Neutrophil (primary cell): ENCODE measurements around the gene ACP1.

Experiments
- H3K27ac ChIP-seq: fragments of 200-600 bp; sonication (generic); 2 replicates; pipeline ENCODE4 v1.5.1; 2016; ENCODE audit warnings: mild to moderate bottlenecking, moderate library complexity
- H3K27me3 ChIP-seq: fragments of 200-600 bp; sonication (generic); 2 replicates; pipeline ENCODE4 v1.6.0; 2016; ENCODE audit warnings: mild to moderate bottlenecking
- H3K36me3 ChIP-seq: fragments of 200-600 bp; sonication (generic); 2 replicates; pipeline ENCODE4 v1.5.1; 2017
- H3K4me1 ChIP-seq, 2 experiments: fragments of 200-600 bp in 1 of 2; sonication (generic) in 1 of 2; 1 replicate in 1 of 2; 2 replicates in 1 of 2; pipeline versions ENCODE4 v1.5.1 to v1.6.1; 2013 to 2016; ENCODE audit warnings: low read depth in 1 of 2, low read length in 1 of 2, mild to moderate bottlenecking in 1 of 2, moderate library complexity in 1 of 2; ENCODE audit not compliant: control insufficient read depth in 1 of 2, insufficient read depth in 1 of 2
- H3K4me3 ChIP-seq, 2 experiments: fragments of 200-600 bp in 1 of 2; sonication (generic) in 1 of 2; 1 replicate in 1 of 2; 2 replicates in 1 of 2; pipeline ENCODE4 v1.5.1; 2013 to 2016; ENCODE audit warnings: low read depth in 1 of 2, low read length in 1 of 2, mild to moderate bottlenecking in 1 of 2, moderate library complexity in 1 of 2
- H3K9me3 ChIP-seq: fragments of 200-600 bp; sonication (generic); 2 replicates; pipeline ENCODE4 v1.5.1; 2016
- CTCF ChIP-seq: fragments of 200-600 bp; sonication (generic); IDR thresholded peaks from 2 replicates; pipeline ENCODE4 v1.5.1; 2016; ENCODE audit warnings: antibody characterized with exemption

The ACP1 gene

GRCh38 chr2:305366-305765 lies 40.6 kb downstream of the ACP1 start:
- Histone ChIP-seq H3K4me3 (no peak overlapping the region), H3K36me3 (no peaks in the 10 kb centered on the region), H3K4me1 (no peaks in the 10 kb centered on the region), H3K9me3 (no peaks in the 10 kb centered on the region), H3K27me3 (no peaks in the 10 kb centered on the region), H3K27ac (no peak overlapping the region)
- TF ChIP-seq CTCF, result no peak

GRCh38 chr2:309148-309953 lies 44.6 kb downstream of the ACP1 start:
- Histone ChIP-seq H3K36me3 (no peaks in the 10 kb centered on the region), H3K27me3 (no peaks in the 10 kb centered on the region), H3K4me3 (no peak overlapping the region), H3K4me1 (no peaks in the 10 kb centered on the region), H3K27ac (no peak overlapping the region), H3K9me3 (no peaks in the 10 kb centered on the region)
- TF ChIP-seq CTCF, result no peak

GRCh38 chr2:309954-310510 lies 45.3 kb downstream of the ACP1 start:
- TF ChIP-seq CTCF, result no peak
- Histone ChIP-seq H3K36me3 (no peaks in the 10 kb centered on the region), H3K9me3 (no peaks in the 10 kb centered on the region), H3K27ac (no peak overlapping the region), H3K27me3 (no peaks in the 10 kb centered on the region), H3K4me1 (no peaks in the 10 kb centered on the region), H3K4me3 (no peak overlapping the region)

- H3K4me1 ChIP-seq, result no peaks in the 10 kb centered on the region
- H3K4me3 ChIP-seq, result no peak overlapping the region
- no peak overlapping the region for H3K27ac ChIP-seq
- no peak for TF ChIP-seq CTCF
- H3K27me3 ChIP-seq, result no peaks in the 10 kb centered on the region
- H3K36me3 ChIP-seq, result no peaks in the 10 kb centered on the region
- no peaks in the 10 kb centered on the region for H3K9me3 ChIP-seq
These were observed 46.2 kb downstream of the ACP1 start for GRCh38 chr2:310994-311393.

GRCh38 chr2:313991-314390 lies 49.2 kb downstream of the ACP1 start:
- Histone ChIP-seq H3K4me3 (no peak overlapping the region), H3K36me3 (no peaks in the 10 kb centered on the region), H3K4me1 (no peaks in the 10 kb centered on the region), H3K9me3 (no peaks in the 10 kb centered on the region), H3K27ac (no peak overlapping the region), H3K27me3 (no peaks in the 10 kb centered on the region)
- no peak for TF ChIP-seq CTCF
